OCI-LY1 (cell line): Measurements from ENCODE around the gene PTPRS.

ENCODE experiments used
- H2AFZ ChIP-seq: fragments of 200-600 bp; sonication (generic), shearing (Covaris generic); 2 replicates; pipeline ENCODE4 v1.6.0; 2014; ENCODE audit warnings: antibody characterized with exemption, mild to moderate bottlenecking, low read length
- H3F3A ChIP-seq: fragments of 200-600 bp; sonication (generic), shearing (Covaris generic); 2 replicates; pipeline ENCODE4 v1.6.0; 2014; ENCODE audit warnings: mild to moderate bottlenecking, antibody characterized with exemption, low read length, moderate library complexity; ENCODE audit not compliant: insufficient read depth
- H3K27ac ChIP-seq: fragments of 200-600 bp; sonication (generic); 2 replicates; pipeline ENCODE4 v1.5.1; 2014; ENCODE audit warnings: low read length, mixed run types, mild to moderate bottlenecking, low read depth; ENCODE audit not compliant: poor library complexity, severe bottlenecking
- H3K27me3 ChIP-seq: fragments of 200-600 bp; sonication (generic); 2 replicates; pipeline ENCODE4 v1.6.0; 2014; ENCODE audit warnings: antibody characterized with exemption, mild to moderate bottlenecking, low read length, moderate library complexity; ENCODE audit not compliant: insufficient read depth
- H3K36me3 ChIP-seq: fragments of 200-600 bp; sonication (generic); 2 replicates; pipeline ENCODE4 v1.6.1; 2014; ENCODE audit warnings: mild to moderate bottlenecking, antibody characterized with exemption, low read length, moderate library complexity, mixed read lengths; ENCODE audit not compliant: insufficient read depth
- H3K4me1 ChIP-seq: fragments of 200-600 bp; sonication (generic); 2 replicates; pipeline ENCODE4 v1.5.1; 2014; ENCODE audit warnings: mild to moderate bottlenecking, low read length, moderate library complexity; ENCODE audit not compliant: insufficient read depth, severe bottlenecking
- H3K4me2 ChIP-seq: fragments of 200-600 bp; sonication (generic), shearing (Covaris generic); 2 replicates; pipeline ENCODE4 v1.6.1; 2014; ENCODE audit warnings: low read length
- H3K4me3 ChIP-seq: fragments of 200-600 bp; sonication (generic); 2 replicates; pipeline ENCODE4 v1.5.1; 2014; ENCODE audit warnings: low read length, low read depth, mild to moderate bottlenecking, mixed read lengths; ENCODE audit not compliant: poor library complexity, severe bottlenecking
- H3K79me2 ChIP-seq: fragments of 200-600 bp; shearing (Covaris generic); 2 replicates; pipeline ENCODE4 v1.6.1; 2016; ENCODE audit warnings: mixed run types, low read length, mixed read lengths; ENCODE audit not compliant: insufficient read depth
- H3K9ac ChIP-seq: fragments of 200-600 bp; sonication (generic), shearing (Covaris generic); 2 replicates; pipeline ENCODE4 v1.6.1; 2014; ENCODE audit warnings: mild to moderate bottlenecking, low read length, mixed read lengths
- H3K9me2 ChIP-seq: fragments of 200-600 bp; sonication (generic), shearing (Covaris generic); 2 replicates; pipeline ENCODE4 v1.6.1; 2014; ENCODE audit warnings: low read depth, mild to moderate bottlenecking, low read length, mixed read lengths
- H3K9me3 ChIP-seq: fragments of 200-600 bp; shearing (Covaris generic); 2 replicates; pipeline ENCODE4 v1.6.1; 2014; ENCODE audit warnings: low read length, mixed read lengths
- H4K20me1 ChIP-seq: fragments of 200-600 bp; sonication (generic), shearing (Covaris generic); 2 replicates; pipeline ENCODE4 v1.6.0; 2016; ENCODE audit warnings: mild to moderate bottlenecking, low read length; ENCODE audit not compliant: insufficient read depth
- CTCF ChIP-seq: fragments of 200-600 bp; sonication (generic), shearing (Covaris generic); IDR thresholded peaks from 2 replicates; pipeline ENCODE4 v1.5.1; 2017; ENCODE audit warnings: mild to moderate bottlenecking, antibody characterized with exemption, low read length, moderate library complexity, mixed read lengths
- EZH2 ChIP-seq: fragments of 200-600 bp; sonication (generic), shearing (Covaris generic); IDR thresholded peaks from 2 replicates; pipeline ENCODE4 v1.8.0; 2017; ENCODE audit warnings: borderline replicate concordance, mixed run types, mild to moderate bottlenecking, antibody characterized with exemption, low read length, moderate library complexity, mixed read lengths

The PTPRS gene

DNA sequence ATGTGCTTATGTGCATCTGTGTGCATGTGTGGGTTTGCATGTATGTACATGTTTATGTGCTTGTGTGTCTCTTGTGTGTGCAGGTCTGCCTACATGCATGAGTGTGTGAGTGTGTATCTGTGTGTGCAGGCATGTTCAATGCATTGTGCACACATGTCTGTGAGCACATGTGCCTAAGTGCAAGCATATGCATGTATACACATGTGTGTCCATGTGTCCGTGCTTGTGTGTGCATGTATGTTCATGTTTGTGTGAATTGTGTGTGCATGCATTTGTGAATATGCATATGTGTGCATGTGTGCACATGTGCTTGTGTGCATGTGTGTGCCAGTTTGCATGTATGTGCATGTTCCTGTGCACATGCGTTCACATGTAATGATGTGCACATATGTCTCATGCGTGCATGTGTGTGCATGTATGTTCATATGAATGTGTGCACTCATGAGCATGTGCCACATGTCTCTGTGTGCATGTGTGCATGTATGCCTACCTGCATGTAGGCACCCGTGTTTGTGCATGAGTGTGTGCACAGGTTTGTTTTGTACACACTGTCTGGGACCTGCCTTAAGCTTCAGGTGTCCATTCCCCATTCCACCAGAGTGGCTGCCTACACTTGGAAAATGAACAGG, 32.1 kb upstream of the PTPRS start:
- Histone ChIP-seq H3K27ac (no peak overlapping the region), H3K27me3 (no peaks in the 10 kb centered on the region), H3K9ac (no peak overlapping the region), H3K9me3 (no peaks in the 10 kb centered on the region), H3F3A (no peaks in the 10 kb centered on the region), H3K79me2 (no peaks in the 10 kb centered on the region), H3K4me3 (no peak overlapping the region), H3K9me2 (no peaks in the 10 kb centered on the region), H3K36me3 (no peaks in the 10 kb centered on the region), H4K20me1 (no peaks in the 10 kb centered on the region), H2AFZ (no peak overlapping the region), H3K4me1 (no peaks in the 10 kb centered on the region), H3K4me2 (no peak overlapping the region)
- TF ChIP-seq CTCF (no peak), EZH2 (no peak)

- Histone ChIP-seq H3K79me2 (no peaks in the 10 kb centered on the region), H3K4me1 (no peaks in the 10 kb centered on the region), H3K9me3 (no peaks in the 10 kb centered on the region), H3K9me2 (no peaks in the 10 kb centered on the region), H3F3A (no peaks in the 10 kb centered on the region), H3K4me3 (no peak overlapping the region), H3K4me2 (no peak overlapping the region), H2AFZ (no peak overlapping the region), H3K9ac (no peak overlapping the region), H3K27me3 (no peaks in the 10 kb centered on the region), H4K20me1 (no peaks in the 10 kb centered on the region), H3K36me3 (no peaks in the 10 kb centered on the region), H3K27ac (no peak overlapping the region)
- TF ChIP-seq CTCF, result peak; percentile 71
- no peak for TF ChIP-seq EZH2
Observed at GRCh38 chr19:5369962-5370367, 29.4 kb upstream of the PTPRS start.

DNA sequence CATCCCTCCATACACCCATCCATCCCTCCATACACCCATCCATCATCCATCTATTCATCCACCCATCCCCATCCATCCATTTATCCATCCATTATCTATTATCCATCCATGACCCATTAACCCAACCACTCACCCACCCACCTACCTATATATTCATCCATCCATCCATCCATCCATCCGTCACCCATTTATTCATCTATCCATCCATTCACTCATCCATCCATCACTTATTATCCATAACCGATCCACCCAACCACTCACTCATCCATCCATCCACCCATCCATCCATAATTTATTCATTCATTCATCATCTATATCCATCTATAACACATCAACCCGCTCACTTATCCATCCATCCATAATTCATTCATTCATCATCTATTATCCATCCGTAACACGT, 28.7 kb upstream of the PTPRS start:
- Histone ChIP-seq H3K9me3 (no peaks in the 10 kb centered on the region), H3K27ac (no peak overlapping the region), H3K4me2 (no peak overlapping the region), H3K36me3 (no peaks in the 10 kb centered on the region), H3K9ac (no peak overlapping the region), H3K27me3 (no peaks in the 10 kb centered on the region), H3F3A (no peaks in the 10 kb centered on the region), H3K9me2 (no peaks in the 10 kb centered on the region), H4K20me1 (no peaks in the 10 kb centered on the region), H3K79me2 (no peaks in the 10 kb centered on the region), H3K4me3 (no peak overlapping the region), H3K4me1 (no peaks in the 10 kb centered on the region), H2AFZ (no peak overlapping the region)
- TF ChIP-seq CTCF (no peak), EZH2 (no peak)
